ENCODE results near the gene UQCC5. TPM values are rescaled to one million over a fixed set of nuclear protein-coding genes. Genes with fewer than 3 reads are reported as not detected.

UQCC5 gene
- total RNA-seq, 1 donor from 2014 or later: 13.7 TPM

DNA sequence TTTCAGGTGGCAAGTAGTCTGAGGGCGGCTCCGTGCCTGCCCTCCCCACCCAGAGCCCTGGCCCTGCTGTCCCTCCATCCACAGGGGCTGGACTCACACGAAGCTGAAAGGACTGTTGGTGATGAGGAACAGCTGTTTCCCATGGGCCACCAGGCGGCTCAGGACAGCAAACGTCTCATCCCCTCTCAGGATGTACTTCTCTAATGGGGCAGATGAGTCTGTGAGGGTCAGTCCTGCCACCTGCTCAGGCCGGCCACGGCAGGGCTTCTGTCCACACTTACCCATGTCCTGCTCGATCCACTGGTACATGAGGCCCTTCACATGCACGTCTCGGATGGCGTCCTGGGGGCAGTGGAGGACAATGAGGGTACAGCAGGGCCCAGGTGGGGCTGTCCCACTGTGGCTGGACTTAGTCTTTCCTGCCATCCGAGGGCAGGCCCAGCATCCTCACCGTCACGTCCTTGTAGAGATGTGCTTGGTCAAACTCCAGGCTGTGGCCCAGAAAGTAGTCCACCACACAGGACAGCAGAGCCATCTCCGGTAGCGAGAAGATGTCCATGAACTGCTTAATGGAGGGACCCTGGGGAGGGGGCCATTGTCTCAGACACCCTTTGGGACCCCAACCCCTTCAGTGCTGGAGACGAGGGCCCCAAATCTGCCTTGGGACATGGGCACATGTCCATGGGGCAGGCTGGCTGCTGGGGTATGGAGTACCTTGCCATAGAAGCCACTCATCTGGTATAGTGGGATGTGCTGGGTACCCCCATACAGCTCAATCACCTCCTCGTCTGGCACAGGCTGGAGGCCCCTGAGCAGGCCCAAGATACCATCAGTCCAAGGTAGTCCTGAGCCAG is 8.4 kb upstream of the UQCC5 start:
- Mint-ChIP-seq H3K9me3 (ENCODE audit: unreplicated experiment) (peaks cover 7% of the 10 kb centered on the region), H3K36me3 (ENCODE audit: unreplicated experiment) (no peaks in the 10 kb centered on the region), H3K27ac (ENCODE audit: unreplicated experiment) (no peak overlapping the region), H3K27me3 (ENCODE audit: unreplicated experiment) (peaks cover 8% of the 10 kb centered on the region), H3K4me3 (ENCODE audit: unreplicated experiment) (no peak overlapping the region), H3K4me1 (ENCODE audit: low read depth, unreplicated experiment) (peaks cover 9% of the 10 kb centered on the region)
- DNase-seq: no peak
- TF ChIP-seq, protein P1, sequence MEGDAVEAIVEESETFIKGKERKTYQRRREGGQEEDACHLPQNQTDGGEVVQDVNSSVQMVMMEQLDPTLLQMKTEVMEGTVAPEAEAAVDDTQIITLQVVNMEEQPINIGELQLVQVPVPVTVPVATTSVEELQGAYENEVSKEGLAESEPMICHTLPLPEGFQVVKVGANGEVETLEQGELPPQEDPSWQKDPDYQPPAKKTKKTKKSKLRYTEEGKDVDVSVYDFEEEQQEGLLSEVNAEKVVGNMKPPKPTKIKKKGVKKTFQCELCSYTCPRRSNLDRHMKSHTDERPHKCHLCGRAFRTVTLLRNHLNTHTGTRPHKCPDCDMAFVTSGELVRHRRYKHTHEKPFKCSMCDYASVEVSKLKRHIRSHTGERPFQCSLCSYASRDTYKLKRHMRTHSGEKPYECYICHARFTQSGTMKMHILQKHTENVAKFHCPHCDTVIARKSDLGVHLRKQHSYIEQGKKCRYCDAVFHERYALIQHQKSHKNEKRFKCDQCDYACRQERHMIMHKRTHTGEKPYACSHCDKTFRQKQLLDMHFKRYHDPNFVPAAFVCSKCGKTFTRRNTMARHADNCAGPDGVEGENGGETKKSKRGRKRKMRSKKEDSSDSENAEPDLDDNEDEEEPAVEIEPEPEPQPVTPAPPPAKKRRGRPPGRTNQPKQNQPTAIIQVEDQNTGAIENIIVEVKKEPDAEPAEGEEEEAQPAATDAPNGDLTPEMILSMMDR (IDR thresholded peaks at IDR 0.05; ENCODE audit: partially characterized antibody, unreplicated experiment): no peak

DNA sequence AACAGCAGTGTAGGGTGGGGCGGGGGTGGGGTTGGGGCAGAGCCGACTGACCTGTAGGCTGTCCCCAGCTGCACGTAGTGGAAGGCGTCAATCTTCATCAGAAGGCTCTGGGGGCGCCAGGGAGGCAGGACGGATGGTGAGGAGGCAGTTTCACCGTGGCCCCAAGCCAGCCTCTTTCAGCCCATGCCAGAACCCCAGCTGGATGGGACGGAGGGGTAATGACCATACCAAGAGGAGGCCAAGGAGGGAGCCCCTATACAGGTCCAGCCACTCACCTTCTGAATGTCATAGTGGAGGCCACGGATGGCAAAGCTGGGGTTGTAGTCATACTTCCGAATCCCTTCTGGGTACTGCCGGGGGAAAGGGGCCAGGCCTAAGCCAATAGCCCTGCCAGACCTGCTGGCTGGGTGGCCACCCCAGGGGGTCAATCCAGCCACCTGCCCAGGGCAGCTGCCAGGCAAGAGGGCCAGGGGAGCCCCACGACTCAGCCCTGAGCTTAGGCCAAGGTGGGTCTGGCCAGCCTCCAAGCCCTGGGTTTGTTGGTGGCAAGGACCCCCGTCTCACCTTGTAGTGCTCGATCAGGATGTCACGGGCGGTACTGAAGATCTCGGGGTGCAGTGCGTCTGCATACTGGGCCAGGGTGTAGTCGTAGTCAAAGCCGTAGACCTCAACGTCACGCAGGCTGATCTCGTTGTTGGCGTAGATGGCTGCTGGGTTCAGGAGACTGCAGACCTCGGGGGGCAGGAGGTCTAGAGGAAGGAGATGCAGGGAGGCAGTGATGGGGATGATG is 7.6 kb upstream of the UQCC5 start:
- H3K27ac Mint-ChIP-seq (ENCODE audit: unreplicated experiment): no peak overlapping the region
- no peak overlapping the region for H3K4me3 Mint-ChIP-seq (ENCODE audit: unreplicated experiment)
- H3K9me3 Mint-ChIP-seq (ENCODE audit: unreplicated experiment): peaks cover 7% of the 10 kb centered on the region
- no peaks in the 10 kb centered on the region for H3K36me3 Mint-ChIP-seq (ENCODE audit: unreplicated experiment)
- DNase-seq: peak; percentile 10
- TF ChIP-seq, protein P1 (IDR thresholded peaks at IDR 0.05; ENCODE audit: partially characterized antibody, unreplicated experiment): no peak
- peaks cover 8% of the 10 kb centered on the region for H3K27me3 Mint-ChIP-seq (ENCODE audit: unreplicated experiment)
- H3K4me1 Mint-ChIP-seq (ENCODE audit: low read depth, unreplicated experiment): peaks cover 9% of the 10 kb centered on the region

DNA sequence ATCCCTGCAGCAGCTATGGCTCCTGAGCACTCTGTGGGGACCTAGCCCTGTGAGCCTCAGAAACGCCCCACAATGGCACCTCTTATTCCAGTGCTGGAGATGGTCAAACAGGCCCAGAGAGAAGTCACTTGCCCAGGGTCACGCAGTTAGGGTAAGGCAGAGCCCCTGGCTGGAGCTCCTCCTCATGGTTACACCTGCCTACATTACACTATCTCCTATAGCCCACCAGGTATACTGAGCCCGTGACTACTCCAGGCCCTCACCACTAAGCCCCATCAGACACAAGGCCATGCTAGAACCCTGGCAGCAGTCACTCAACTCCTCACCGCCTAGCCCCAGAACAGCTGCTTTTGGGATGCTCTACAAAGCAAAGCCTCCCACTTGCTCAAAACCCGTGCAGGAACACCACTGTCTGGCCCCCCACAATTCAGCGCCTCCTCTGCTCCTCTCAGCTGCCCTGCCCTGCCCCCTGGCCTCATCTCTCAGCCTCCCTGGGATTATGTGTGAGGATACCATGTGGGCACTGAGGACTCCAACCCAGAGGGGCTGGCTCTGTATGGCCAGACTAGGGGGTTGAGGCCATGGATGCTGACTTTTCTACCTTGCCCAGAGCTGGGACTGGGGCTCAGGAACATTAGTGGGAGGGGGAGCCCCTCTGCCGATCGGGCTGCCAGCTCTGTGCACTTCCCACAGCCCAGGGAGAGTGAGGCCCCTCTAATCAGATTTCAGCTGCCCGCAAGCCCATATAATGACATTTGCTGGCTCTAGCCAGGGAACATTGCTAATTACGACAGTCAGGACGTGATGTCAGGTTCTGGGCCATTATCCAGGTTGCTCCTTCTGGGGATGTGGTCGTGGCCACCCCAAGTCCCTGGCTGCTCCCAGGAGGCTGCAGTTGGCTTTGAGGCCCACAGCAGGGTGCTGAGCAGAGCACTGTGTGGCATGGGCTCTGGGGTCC is 6.8 kb upstream of the UQCC5 start:
- H3K27me3 Mint-ChIP-seq (ENCODE audit: unreplicated experiment): peaks cover 10% of the 10 kb centered on the region
- H3K27ac Mint-ChIP-seq (ENCODE audit: unreplicated experiment): peak overlapping the region; percentile 43
- peaks cover 11% of the 10 kb centered on the region for H3K4me1 Mint-ChIP-seq (ENCODE audit: low read depth, unreplicated experiment)
- peak overlapping the region; percentile 67 for H3K4me3 Mint-ChIP-seq (ENCODE audit: unreplicated experiment)
- peaks cover 7% of the 10 kb centered on the region for H3K9me3 Mint-ChIP-seq (ENCODE audit: unreplicated experiment)
- no peaks in the 10 kb centered on the region for H3K36me3 Mint-ChIP-seq (ENCODE audit: unreplicated experiment)
- DNase-seq: peak; percentile 13
- TF ChIP-seq, protein P1 (IDR thresholded peaks at IDR 0.05; ENCODE audit: partially characterized antibody, unreplicated experiment): no peak

DNA sequence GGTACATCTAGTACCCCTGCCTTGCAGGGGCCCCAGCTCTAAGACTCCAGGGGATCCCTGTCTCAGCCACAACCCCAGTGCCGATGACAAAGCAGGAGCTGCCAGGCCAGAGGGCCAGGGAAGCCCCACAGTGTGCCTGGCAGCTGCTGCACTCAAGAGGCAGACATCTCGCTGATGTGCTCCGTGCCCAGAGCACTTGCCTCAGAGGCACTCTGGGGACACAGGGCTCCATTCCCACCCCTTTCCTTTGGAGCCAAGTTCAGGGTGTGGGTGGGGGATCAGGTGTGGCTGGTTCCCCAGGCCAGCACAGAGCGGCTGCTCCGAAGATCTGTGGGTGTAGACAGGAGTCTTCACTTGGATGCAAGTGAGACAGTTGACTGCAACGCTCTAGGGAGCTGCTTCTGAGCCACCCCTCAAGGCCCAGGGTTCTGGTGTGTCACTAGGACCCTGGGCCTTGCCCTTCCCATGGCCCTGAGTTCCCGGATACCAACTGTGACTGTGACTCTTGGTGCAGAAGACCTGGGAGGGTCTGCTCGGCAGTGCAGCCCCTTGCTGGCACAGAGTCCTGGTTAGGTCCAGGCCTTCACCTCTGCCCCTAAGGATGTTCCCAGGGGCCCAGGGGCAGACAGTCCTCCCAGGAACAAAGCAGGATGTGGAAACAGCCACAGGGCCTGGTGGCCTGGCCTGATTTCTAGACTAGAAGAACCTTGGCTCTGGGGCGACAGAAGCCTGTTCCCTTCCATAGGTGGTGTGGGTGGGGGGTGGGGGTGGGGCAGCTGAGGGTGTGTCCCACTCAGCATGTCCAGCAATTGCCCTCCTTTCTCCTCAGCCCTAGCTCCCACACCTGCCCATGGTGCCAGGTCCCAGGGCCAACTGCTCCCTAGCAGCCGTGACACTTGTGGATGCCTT is 5.2 kb upstream of the UQCC5 start:
- DNase-seq: peak; percentile 15
- no peaks in the 10 kb centered on the region for H3K36me3 Mint-ChIP-seq (ENCODE audit: unreplicated experiment)
- H3K27me3 Mint-ChIP-seq (ENCODE audit: unreplicated experiment): peaks cover 10% of the 10 kb centered on the region
- no peak overlapping the region for H3K4me3 Mint-ChIP-seq (ENCODE audit: unreplicated experiment)
- TF ChIP-seq, protein P1 (IDR thresholded peaks at IDR 0.05; ENCODE audit: partially characterized antibody, unreplicated experiment): no peak
- H3K9me3 Mint-ChIP-seq (ENCODE audit: unreplicated experiment): peaks cover 13% of the 10 kb centered on the region
- no peak overlapping the region for H3K27ac Mint-ChIP-seq (ENCODE audit: unreplicated experiment)
- peaks cover 11% of the 10 kb centered on the region for H3K4me1 Mint-ChIP-seq (ENCODE audit: low read depth, unreplicated experiment)
